ENCODE data around the gene NDUFA11. TPM values are rescaled to one million over a fixed set of nuclear protein-coding genes. Genes with fewer than 3 reads are reported as not detected.

The NDUFA11 gene
- total RNA-seq, 2 experiments from 2014 or later, result 94.3 to 96.7 TPM

- Mint-ChIP-seq H3K9me3 (no peaks in the 10 kb centered on the region), H3K4me3 (no peak overlapping the region), H3K27me3 (no peaks in the 10 kb centered on the region), H3K4me1 (ENCODE audit: low read depth) (peaks cover 35% of the 10 kb centered on the region), H3K27ac (no peak overlapping the region), H3K36me3 (ENCODE audit: low read depth) (peaks cover 62% of the 10 kb centered on the region)
- Histone ChIP-seq H3K4me1 (ENCODE audit: insufficient read depth, low read length) (peaks cover 40% of the 10 kb centered on the region), H3K27me3 (ENCODE audit: control insufficient read depth in 1 of 2, insufficient read depth in 2 of 2, low read length in 2 of 2) (no peaks in the 10 kb centered on the region), H3K36me3 (ENCODE audit: insufficient read depth, low read length) (peaks cover 46% of the 10 kb centered on the region), H3K27ac (ENCODE audit: low read depth in 1 of 2, low read length in 2 of 2) (no peak overlapping the region), H3K9me3 (ENCODE audit: control insufficient read depth in 1 of 2, insufficient read depth in 1 of 2, low read length in 2 of 2) (no peaks in the 10 kb centered on the region), H3K4me3 (ENCODE audit: low read length) (no peak overlapping the region)
- intact Hi-C loops (cut with DNase I, micrococcal nuclease), result no loop called here
- POLR2A ChIA-PET, result interaction anchor here (1.2 kb wide), 1 partner anchor 8 kb away, joined by 3 read pairs; no protein-coding TSS in a partner anchor
- ATAC-seq (ENCODE audit: poor library complexity) (no peak), DNase-seq (no peak)
- CTCF ChIA-PET, result no interaction called here
- TF ChIP-seq CTCF (IDR thresholded peaks at IDR 0.05), result no peak
These were observed 40.0 kb upstream of the NDUFA11 start for GRCh38 chr19:5943623-5944022.

GRCh38 chr19:5943045-5943444 is 39.5 kb upstream of the NDUFA11 start:
- no peak for TF ChIP-seq CTCF (IDR thresholded peaks at IDR 0.05)
- CTCF ChIA-PET, result interaction anchor here (0.8 kb wide), 1 partner anchor 19 kb away, joined by 3 read pairs; no protein-coding TSS in a partner anchor
- POLR2A ChIA-PET, result interaction anchor here (0.7 to 1.7 kb wide), 3 partner anchors 8 to 39 kb away, joined by 3 to 4 read pairs (median 3); partner anchors contain the start of genes NDUFA11 and VMAC

GRCh38 chr19:5941673-5942072 is 38.1 kb upstream of the NDUFA11 start:
- ChIA-PET CTCF (interaction anchor here (1.1 kb wide), 1 partner anchor 26 kb away, joined by 3 read pairs; no protein-coding TSS in a partner anchor), POLR2A (interaction anchor here (0.8 to 1.7 kb wide), 2 partner anchors 9 to 38 kb away, joined by 4 read pairs; partner anchors contain the start of genes NDUFA11 and VMAC)
- Mint-ChIP-seq H3K4me1 (ENCODE audit: low read depth) (peaks cover 20% of the 10 kb centered on the region), H3K9me3 (no peaks in the 10 kb centered on the region), H3K4me3 (no peak overlapping the region), H3K36me3 (ENCODE audit: low read depth) (peaks cover 71% of the 10 kb centered on the region), H3K27ac (no peak overlapping the region), H3K27me3 (no peaks in the 10 kb centered on the region)
- ATAC-seq (ENCODE audit: poor library complexity), result no peak
- H3K36me3 ChIP-seq (ENCODE audit: insufficient read depth, low read length), result peaks cover 53% of the 10 kb centered on the region
- intact Hi-C loops (cut with DNase I, micrococcal nuclease), result no loop called here
- DNase-seq, result no peak
- H3K27me3 ChIP-seq (ENCODE audit: control insufficient read depth in 1 of 2, insufficient read depth in 2 of 2, low read length in 2 of 2), result no peaks in the 10 kb centered on the region
- H3K27ac ChIP-seq (ENCODE audit: low read depth in 1 of 2, low read length in 2 of 2), result no peak overlapping the region
- no peaks in the 10 kb centered on the region for H3K9me3 ChIP-seq (ENCODE audit: control insufficient read depth in 1 of 2, insufficient read depth in 1 of 2, low read length in 2 of 2)
- H3K4me1 ChIP-seq (ENCODE audit: insufficient read depth, low read length), result peaks cover 20% of the 10 kb centered on the region
- H3K4me3 ChIP-seq (ENCODE audit: low read length), result no peak overlapping the region
- TF ChIP-seq CTCF (IDR thresholded peaks at IDR 0.05), result no peak

More at GRCh38 chr19:5943045-5943444, 39.5 kb upstream of the NDUFA11 start:
- H3K27me3 Mint-ChIP-seq, result no peaks in the 10 kb centered on the region
- no peak overlapping the region for H3K4me3 ChIP-seq (ENCODE audit: low read length)
- H3K27ac ChIP-seq (ENCODE audit: low read depth in 1 of 2, low read length in 2 of 2), result no peak overlapping the region
- H3K36me3 Mint-ChIP-seq (ENCODE audit: low read depth), result peaks cover 64% of the 10 kb centered on the region
- peaks cover 34% of the 10 kb centered on the region for H3K4me1 ChIP-seq (ENCODE audit: insufficient read depth, low read length)
- H3K27me3 ChIP-seq (ENCODE audit: control insufficient read depth in 1 of 2, insufficient read depth in 2 of 2, low read length in 2 of 2), result no peaks in the 10 kb centered on the region
- no peak for DNase-seq
- peaks cover 30% of the 10 kb centered on the region for H3K4me1 Mint-ChIP-seq (ENCODE audit: low read depth)
- H3K9me3 Mint-ChIP-seq, result no peaks in the 10 kb centered on the region
- peaks cover 48% of the 10 kb centered on the region for H3K36me3 ChIP-seq (ENCODE audit: insufficient read depth, low read length)
- H3K9me3 ChIP-seq (ENCODE audit: control insufficient read depth in 1 of 2, insufficient read depth in 1 of 2, low read length in 2 of 2), result no peaks in the 10 kb centered on the region
- intact Hi-C loops (cut with DNase I, micrococcal nuclease), result no loop called here
- no peak for ATAC-seq (ENCODE audit: poor library complexity)
- H3K4me3 Mint-ChIP-seq, result no peak overlapping the region
- no peak overlapping the region for H3K27ac Mint-ChIP-seq
